HEK293 (cell line): ENCODE results near the gene TUFM.
A peak's percentile ranks its signal among the peaks of the same experiment; 100 is the strongest.

Experiments
- CTCF ChIP-seq: fragments of 450-650 bp; formaldehyde crosslinking; IDR thresholded peaks from 2 replicates; pipeline ENCODE4 v1.5.1; 2016; ENCODE audit warnings: missing biosample characterization, missing genetic modification characterization
- GFI1B ChIP-seq: fragments of 450-650 bp; formaldehyde crosslinking; IDR thresholded peaks from 2 replicates; pipeline ENCODE4 v1.5.1; 2016; ENCODE audit warnings: missing biosample characterization, missing genetic modification characterization
- GLIS2 ChIP-seq: fragments of 450-650 bp; formaldehyde crosslinking; IDR thresholded peaks from 2 replicates; pipeline ENCODE4 v1.5.1; 2016; ENCODE audit warnings: missing biosample characterization, missing genetic modification characterization
- ZBTB7A ChIP-seq: fragments of 450-650 bp; formaldehyde crosslinking; IDR thresholded peaks from 2 replicates; pipeline ENCODE4 v1.5.1; 2016; ENCODE audit warnings: low read depth, missing biosample characterization, missing genetic modification characterization
- ZFP37 ChIP-seq: fragments of 450-650 bp; formaldehyde crosslinking; IDR thresholded peaks from 2 replicates; pipeline ENCODE4 v1.5.1; 2016; ENCODE audit warnings: missing biosample characterization, missing genetic modification characterization
- ZNF146 ChIP-seq: fragments of 450-650 bp; formaldehyde crosslinking; IDR thresholded peaks from 2 replicates; pipeline ENCODE4 v1.5.1; 2016; ENCODE audit warnings: missing biosample characterization, missing genetic modification characterization
- ZNF148 ChIP-seq: fragments of 450-650 bp; formaldehyde crosslinking; IDR thresholded peaks from 2 replicates; pipeline ENCODE4 v1.5.0; 2017; ENCODE audit warnings: missing biosample characterization, missing genetic modification characterization, borderline replicate concordance
- ZNF19 ChIP-seq: fragments of 450-650 bp; formaldehyde crosslinking; IDR thresholded peaks from 2 replicates; pipeline ENCODE4; 2016; ENCODE audit warnings: missing biosample characterization, missing genetic modification characterization, low read depth
- ZNF221 ChIP-seq: fragments of 450-650 bp; formaldehyde crosslinking; IDR thresholded peaks from 2 replicates; pipeline ENCODE4 v1.5.1; 2017; ENCODE audit warnings: missing biosample characterization, missing genetic modification characterization, borderline replicate concordance
- ZNF26 ChIP-seq: fragments of 450-650 bp; formaldehyde crosslinking; IDR thresholded peaks from 2 replicates; pipeline ENCODE4 v1.5.1; 2016; ENCODE audit warnings: missing biosample characterization, missing genetic modification characterization
- ZNF324 ChIP-seq: fragments of 450-650 bp; formaldehyde crosslinking; IDR thresholded peaks from 2 replicates; pipeline ENCODE4 v1.5.1; 2016; ENCODE audit warnings: missing biosample characterization, missing genetic modification characterization
- ZNF423 ChIP-seq: fragments of 450-650 bp; formaldehyde crosslinking; IDR thresholded peaks from 2 replicates; pipeline ENCODE4 v1.5.1; 2016; ENCODE audit warnings: missing biosample characterization, missing genetic modification characterization
- ZNF433 ChIP-seq: fragments of 450-650 bp; formaldehyde crosslinking; IDR thresholded peaks from 2 replicates; pipeline ENCODE4 v1.5.1; 2016; ENCODE audit warnings: missing biosample characterization, missing genetic modification characterization, low read depth
- ZNF548 ChIP-seq: fragments of 450-650 bp; formaldehyde crosslinking; IDR thresholded peaks from 2 replicates; pipeline ENCODE4 v1.5.1; 2016; ENCODE audit warnings: missing biosample characterization, missing genetic modification characterization
- ZNF555 ChIP-seq: fragments of 450-650 bp; formaldehyde crosslinking; conservative IDR thresholded peaks from 2 replicates; pipeline ENCODE4 v1.5.1; 2017; ENCODE audit warnings: missing biosample characterization, mild to moderate bottlenecking, missing genetic modification characterization, inconsistent platforms
- ZNF558 ChIP-seq: fragments of 450-650 bp; formaldehyde crosslinking; IDR thresholded peaks from 2 replicates; pipeline ENCODE4 v1.5.1; 2016; ENCODE audit warnings: missing biosample characterization, missing genetic modification characterization
- ZNF624 ChIP-seq: fragments of 450-650 bp; formaldehyde crosslinking; IDR thresholded peaks from 2 replicates; pipeline ENCODE4 v1.5.1; 2017; ENCODE audit warnings: missing biosample characterization, missing genetic modification characterization
- ZNF792 ChIP-seq: fragments of 450-650 bp; formaldehyde crosslinking; IDR thresholded peaks from 2 replicates; pipeline ENCODE4 v1.5.1; 2016; ENCODE audit warnings: missing biosample characterization, missing genetic modification characterization
- TF ChIP-seq, protein P1 (sequence below): fragments of 450-650 bp; formaldehyde crosslinking; IDR thresholded peaks from 2 replicates; pipeline ENCODE4 v1.5.1; 2017; ENCODE audit warnings: missing biosample characterization, missing genetic modification characterization
- TF ChIP-seq, protein P2 (sequence below): fragments of 450-650 bp; formaldehyde crosslinking; IDR thresholded peaks from 2 replicates; pipeline ENCODE4 v1.5.1; 2017; ENCODE audit warnings: missing biosample characterization, missing genetic modification characterization
- TF ChIP-seq, protein P3 (sequence below): fragments of 450-650 bp; formaldehyde crosslinking; optimal IDR thresholded peaks from 2 replicates; pipeline ENCODE3; 2016; ENCODE audit warnings: missing biosample characterization, mild to moderate bottlenecking, missing genetic modification characterization
- TF ChIP-seq, protein P4 (sequence below): fragments of 450-650 bp; formaldehyde crosslinking; IDR thresholded peaks from 2 replicates; pipeline ENCODE4 v1.5.1; 2016; ENCODE audit warnings: missing biosample characterization, missing genetic modification characterization
- TF ChIP-seq, protein P5 (sequence below): fragments of 450-650 bp; formaldehyde crosslinking; IDR thresholded peaks from 2 replicates; pipeline ENCODE4 v1.5.1; 2016; ENCODE audit warnings: missing biosample characterization, missing genetic modification characterization

The TUFM gene

GRCh38 chr16:28846080-28846932, at the start of gene TUFM (continued):
- TF ChIP-seq GLIS2 (tag by site-specific recombination) (peak; percentile 90), ZNF324 (peak; percentile 82; the same call in 1 of the 2 replicates), ZNF555 (no peak), ZNF548 (tag by site-specific recombination) (no peak), ZFP37 (no peak), ZNF624 (tag by site-specific recombination) (no peak), ZNF433 (tag by site-specific recombination) (no peak), ZNF221 (tag by site-specific recombination) (no peak), CTCF (peak; percentile 97), ZNF423 (no peak), GFI1B (no peak), ZNF148 (tag by site-specific recombination) (no peak), ZNF146 (tag by site-specific recombination) (0 out of 2 replicates have a peak, but pooled peaks have one; percentile 21), ZNF792 (no peak; the same call in 1 of the 2 replicates), ZBTB7A (peak; percentile 88), ZNF26 (tag by site-specific recombination) (no peak), ZNF558 (tag by site-specific recombination) (no peak), ZNF19 (no peak)
- TF ChIP-seq, protein P1, sequence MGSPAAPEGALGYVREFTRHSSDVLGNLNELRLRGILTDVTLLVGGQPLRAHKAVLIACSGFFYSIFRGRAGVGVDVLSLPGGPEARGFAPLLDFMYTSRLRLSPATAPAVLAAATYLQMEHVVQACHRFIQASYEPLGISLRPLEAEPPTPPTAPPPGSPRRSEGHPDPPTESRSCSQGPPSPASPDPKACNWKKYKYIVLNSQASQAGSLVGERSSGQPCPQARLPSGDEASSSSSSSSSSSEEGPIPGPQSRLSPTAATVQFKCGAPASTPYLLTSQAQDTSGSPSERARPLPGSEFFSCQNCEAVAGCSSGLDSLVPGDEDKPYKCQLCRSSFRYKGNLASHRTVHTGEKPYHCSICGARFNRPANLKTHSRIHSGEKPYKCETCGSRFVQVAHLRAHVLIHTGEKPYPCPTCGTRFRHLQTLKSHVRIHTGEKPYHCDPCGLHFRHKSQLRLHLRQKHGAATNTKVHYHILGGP (tag by site-specific recombination) = no peak
- TF ChIP-seq, protein P2, sequence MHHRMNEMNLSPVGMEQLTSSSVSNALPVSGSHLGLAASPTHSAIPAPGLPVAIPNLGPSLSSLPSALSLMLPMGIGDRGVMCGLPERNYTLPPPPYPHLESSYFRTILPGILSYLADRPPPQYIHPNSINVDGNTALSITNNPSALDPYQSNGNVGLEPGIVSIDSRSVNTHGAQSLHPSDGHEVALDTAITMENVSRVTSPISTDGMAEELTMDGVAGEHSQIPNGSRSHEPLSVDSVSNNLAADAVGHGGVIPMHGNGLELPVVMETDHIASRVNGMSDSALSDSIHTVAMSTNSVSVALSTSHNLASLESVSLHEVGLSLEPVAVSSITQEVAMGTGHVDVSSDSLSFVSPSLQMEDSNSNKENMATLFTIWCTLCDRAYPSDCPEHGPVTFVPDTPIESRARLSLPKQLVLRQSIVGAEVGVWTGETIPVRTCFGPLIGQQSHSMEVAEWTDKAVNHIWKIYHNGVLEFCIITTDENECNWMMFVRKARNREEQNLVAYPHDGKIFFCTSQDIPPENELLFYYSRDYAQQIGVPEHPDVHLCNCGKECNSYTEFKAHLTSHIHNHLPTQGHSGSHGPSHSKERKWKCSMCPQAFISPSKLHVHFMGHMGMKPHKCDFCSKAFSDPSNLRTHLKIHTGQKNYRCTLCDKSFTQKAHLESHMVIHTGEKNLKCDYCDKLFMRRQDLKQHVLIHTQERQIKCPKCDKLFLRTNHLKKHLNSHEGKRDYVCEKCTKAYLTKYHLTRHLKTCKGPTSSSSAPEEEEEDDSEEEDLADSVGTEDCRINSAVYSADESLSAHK (tag by site-specific recombination) = 0 out of 2 replicates have a peak, but pooled peaks have one; percentile 9
- TF ChIP-seq, protein P3, sequence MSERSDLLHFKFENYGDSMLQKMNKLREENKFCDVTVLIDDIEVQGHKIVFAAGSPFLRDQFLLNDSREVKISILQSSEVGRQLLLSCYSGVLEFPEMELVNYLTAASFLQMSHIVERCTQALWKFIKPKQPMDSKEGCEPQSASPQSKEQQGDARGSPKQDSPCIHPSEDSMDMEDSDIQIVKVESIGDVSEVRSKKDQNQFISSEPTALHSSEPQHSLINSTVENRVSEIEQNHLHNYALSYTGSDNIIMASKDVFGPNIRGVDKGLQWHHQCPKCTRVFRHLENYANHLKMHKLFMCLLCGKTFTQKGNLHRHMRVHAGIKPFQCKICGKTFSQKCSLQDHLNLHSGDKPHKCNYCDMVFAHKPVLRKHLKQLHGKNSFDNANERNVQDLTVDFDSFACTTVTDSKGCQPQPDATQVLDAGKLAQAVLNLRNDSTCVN (tag by site-specific recombination) = peak; percentile 90
- TF ChIP-seq, protein P4, sequence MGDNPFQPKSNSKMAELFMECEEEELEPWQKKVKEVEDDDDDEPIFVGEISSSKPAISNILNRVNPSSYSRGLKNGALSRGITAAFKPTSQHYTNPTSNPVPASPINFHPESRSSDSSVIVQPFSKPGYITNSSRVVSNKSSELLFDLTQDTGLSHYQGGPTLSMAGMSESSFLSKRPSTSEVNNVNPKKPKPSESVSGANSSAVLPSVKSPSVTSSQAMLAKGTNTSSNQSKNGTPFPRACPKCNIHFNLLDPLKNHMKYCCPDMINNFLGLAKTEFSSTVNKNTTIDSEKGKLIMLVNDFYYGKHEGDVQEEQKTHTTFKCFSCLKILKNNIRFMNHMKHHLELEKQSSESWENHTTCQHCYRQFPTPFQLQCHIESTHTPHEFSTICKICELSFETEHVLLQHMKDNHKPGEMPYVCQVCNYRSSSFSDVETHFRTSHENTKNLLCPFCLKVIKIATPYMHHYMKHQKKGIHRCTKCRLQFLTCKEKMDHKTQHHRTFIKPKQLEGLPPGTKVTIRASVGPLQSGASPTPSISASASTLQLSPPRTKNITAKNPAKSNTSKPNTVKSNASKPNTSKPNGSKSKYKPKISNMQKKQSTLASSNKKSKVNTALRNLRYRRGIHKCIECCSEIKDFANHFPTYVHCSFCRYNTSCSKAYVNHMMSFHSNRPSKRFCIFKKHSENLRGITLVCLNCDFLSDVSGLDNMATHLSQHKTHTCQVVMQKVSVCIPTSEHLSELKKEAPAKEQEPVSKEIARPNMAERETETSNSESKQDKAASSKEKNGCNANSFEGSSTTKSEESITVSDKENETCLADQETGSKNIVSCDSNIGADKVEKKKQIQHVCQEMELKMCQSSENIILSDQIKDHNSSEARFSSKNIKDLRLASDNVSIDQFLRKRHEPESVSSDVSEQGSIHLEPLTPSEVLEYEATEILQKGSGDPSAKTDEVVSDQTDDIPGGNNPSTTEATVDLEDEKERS (tag by site-specific recombination) = no peak
- TF ChIP-seq, protein P5, sequence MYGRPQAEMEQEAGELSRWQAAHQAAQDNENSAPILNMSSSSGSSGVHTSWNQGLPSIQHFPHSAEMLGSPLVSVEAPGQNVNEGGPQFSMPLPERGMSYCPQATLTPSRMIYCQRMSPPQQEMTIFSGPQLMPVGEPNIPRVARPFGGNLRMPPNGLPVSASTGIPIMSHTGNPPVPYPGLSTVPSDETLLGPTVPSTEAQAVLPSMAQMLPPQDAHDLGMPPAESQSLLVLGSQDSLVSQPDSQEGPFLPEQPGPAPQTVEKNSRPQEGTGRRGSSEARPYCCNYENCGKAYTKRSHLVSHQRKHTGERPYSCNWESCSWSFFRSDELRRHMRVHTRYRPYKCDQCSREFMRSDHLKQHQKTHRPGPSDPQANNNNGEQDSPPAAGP (tag by site-specific recombination) = peak; percentile 81
